Measurements from ENCODE around the gene MED12L.

MED12L gene

DNA sequence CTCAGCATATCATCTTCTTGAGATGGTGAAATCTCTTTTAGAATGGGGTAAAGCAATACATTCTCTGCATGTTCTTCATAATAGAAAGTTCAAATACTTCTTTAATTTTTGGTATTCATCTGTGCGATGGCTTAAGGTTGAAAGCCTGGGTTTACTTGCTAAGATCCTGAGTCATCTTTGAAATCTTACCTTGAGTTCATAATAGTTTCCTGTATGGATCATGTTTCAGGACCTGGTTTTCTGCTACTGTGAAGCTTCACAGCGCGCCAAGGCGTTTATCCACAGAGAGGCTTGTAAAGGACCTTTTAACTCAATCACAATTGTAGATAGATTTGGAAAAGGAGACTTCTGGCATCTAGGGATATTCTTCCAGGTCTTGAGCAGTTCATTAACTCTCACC lies 39.0 kb downstream of the MED12L start:
- TF ChIP-seq, protein P1, sequence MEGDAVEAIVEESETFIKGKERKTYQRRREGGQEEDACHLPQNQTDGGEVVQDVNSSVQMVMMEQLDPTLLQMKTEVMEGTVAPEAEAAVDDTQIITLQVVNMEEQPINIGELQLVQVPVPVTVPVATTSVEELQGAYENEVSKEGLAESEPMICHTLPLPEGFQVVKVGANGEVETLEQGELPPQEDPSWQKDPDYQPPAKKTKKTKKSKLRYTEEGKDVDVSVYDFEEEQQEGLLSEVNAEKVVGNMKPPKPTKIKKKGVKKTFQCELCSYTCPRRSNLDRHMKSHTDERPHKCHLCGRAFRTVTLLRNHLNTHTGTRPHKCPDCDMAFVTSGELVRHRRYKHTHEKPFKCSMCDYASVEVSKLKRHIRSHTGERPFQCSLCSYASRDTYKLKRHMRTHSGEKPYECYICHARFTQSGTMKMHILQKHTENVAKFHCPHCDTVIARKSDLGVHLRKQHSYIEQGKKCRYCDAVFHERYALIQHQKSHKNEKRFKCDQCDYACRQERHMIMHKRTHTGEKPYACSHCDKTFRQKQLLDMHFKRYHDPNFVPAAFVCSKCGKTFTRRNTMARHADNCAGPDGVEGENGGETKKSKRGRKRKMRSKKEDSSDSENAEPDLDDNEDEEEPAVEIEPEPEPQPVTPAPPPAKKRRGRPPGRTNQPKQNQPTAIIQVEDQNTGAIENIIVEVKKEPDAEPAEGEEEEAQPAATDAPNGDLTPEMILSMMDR (IDR thresholded peaks at IDR 0.05), result no peak

DNA sequence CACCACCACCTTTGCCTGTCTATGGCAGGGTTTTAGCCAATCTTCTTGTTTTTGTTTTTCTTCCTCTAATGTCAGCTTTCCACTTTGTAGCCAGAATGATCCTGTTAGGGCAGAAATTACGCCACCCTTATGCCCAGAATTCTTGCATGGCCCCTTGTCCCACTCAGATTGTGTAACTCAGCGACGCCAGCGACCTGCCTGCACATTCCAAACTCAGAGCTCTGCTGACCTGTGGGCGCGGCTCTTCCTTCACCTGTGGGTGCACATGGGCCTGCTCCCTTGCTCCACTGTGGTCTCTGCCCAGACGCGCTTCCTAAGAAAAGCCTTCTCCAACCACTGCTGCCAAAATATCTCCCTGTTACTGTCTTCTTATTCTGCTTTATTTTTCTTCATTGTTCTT lies 45.0 kb downstream of the MED12L start:
- TF ChIP-seq, protein P1 (IDR thresholded peaks at IDR 0.05), result no peak

DNA sequence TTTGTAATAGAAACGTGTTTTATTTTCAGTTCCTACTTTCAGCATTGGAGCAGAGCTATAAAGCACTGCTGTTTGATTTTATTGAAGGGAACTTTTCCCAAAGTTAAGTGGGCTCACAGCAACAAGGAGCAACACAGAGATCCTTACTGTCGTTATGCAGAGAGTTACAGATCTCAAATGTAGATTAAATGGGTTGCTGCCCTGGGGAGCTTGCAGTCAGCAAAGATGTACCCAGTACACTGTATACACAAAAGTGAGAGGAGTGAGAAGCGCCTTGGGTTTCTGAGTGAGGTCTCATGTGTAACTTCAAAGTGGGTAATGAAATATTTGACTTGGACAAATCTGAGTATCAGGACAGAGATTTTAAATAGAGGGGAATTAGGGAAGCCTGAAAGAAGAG lies 47.7 kb downstream of the MED12L start:
- TF ChIP-seq, protein P1 (IDR thresholded peaks at IDR 0.05), result no peak

DNA sequence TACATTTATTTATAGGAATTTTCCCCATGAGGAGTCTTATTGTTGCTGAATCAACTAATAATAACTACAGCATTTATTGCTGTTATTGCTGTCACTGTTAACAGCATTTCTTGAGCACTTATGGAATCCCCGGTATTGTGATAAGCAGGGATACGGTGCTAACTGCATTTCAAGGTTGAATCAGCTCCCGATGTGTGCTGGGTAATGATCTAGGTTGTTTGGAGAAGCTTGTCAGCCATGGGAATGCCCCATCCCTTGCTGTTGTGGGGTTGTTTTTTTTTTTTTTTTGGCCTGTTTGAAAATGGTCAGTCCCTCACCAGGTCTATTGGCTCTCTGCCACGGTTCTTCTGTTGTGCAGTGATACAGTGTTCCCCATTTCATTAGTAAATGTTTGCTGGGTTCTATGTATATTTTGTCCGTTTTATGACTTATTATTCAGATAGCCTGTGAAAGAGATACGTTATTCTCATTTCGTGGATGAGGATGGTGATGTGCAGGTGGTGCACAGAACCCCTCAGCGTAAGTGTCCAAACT lies 48.5 kb downstream of the MED12L start:
- TF ChIP-seq, protein P1 (IDR thresholded peaks at IDR 0.05), result no peak

DNA sequence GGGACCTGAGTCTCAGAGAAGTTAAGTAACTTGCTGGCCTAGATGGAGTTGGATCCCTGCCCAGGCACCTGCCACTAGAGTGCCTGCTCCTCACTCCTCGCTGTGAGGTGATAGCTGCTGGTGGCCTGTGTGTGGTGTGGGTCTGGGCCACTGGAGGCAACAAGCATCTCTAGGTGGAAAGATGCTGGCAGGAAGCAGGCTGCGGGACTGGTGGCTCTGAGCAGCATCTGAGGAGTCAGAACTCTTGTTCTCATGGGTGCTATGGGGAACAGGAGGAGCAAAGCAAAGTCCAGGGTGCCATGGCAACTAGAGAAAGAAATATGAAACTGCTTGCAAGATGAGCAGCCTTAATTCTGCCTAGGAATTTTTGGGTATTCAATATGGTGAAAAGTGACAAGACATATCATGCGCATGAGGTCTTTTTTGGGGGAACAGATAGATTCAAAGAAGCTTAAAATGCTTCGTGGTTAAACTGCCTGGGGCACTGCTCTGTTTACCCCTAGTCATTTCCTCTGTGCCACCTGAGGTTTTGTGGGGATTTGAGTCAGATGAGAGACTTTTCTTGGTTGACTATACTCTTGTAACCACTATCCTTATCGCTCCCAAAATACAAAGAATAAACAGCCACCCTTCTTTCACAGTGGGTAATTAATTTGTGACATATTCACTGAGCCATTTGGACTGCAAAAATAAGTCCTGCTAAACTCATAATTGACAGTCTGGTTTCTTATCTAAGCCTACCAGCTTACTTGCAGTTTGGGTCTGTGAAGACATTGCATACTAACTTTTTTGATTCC lies 50.3 kb downstream of the MED12L start:
- TF ChIP-seq, protein P1 (IDR thresholded peaks at IDR 0.05), result no peak

DNA sequence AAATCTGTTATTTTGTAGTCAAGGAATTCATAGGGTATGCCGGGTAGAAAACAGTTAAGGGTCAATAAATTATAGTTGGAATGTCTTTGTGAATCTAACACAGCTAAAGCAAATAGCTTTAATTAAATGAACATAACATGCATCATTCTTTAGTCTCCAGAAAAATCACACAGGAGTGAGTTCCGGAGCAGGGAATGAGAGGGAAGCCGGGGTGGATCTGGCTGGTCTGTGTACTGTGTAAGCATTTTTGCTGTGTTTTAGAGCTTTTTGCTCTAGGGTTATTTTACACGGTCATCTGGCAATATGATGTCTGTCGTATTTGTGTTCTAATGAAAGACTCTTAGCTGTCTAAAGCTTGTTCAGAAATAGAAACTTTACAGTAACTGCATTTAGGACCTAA lies 57.5 kb downstream of the MED12L start:
- TF ChIP-seq, protein P1 (IDR thresholded peaks at IDR 0.05), result no peak

DNA sequence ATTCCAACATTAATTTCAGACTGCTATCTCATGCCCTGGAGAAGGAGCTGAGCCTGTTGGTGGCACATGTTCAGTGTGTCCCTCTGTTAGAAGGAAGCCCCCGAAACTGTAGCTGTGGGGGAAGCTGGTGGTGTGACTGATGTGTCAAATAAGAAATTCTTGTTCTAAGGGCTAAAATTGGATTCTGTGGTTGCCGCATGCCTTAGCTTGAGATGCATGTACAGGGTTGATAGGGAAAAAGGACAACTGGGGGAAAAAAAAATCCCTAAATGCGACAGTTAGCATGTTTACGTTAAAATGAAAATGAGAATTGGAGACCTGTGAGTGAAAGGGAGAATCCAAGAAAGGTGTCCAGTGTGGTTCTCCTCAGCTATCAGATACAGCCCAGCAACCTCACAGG lies 58.6 kb downstream of the MED12L start:
- TF ChIP-seq, protein P1 (IDR thresholded peaks at IDR 0.05), result no peak
